HepG2 (cell line): ENCODE results near the gene MYL6B. TPM values are rescaled to one million over a fixed set of nuclear protein-coding genes. Genes with fewer than 3 reads are reported as not detected.

Experiments
- BORCS8-MEF2B ChIP-seq: sonication (generic); formaldehyde crosslinking; IDR thresholded peaks from 2 replicates; pipeline ENCODE4 v1.8.0; 2022; ENCODE audit warnings: mild to moderate bottlenecking, missing genetic modification reagents
- CSRNP1 ChIP-seq: sonication (generic); formaldehyde crosslinking; IDR thresholded peaks from 2 replicates; pipeline ENCODE4 v1.8.1; 2023; ENCODE audit warnings: mild to moderate bottlenecking, missing genetic modification reagents
- CSRNP2 ChIP-seq: sonication (generic); formaldehyde crosslinking; conservative IDR thresholded peaks from 2 replicates; pipeline ENCODE4 v1.8.0; 2022; ENCODE audit warnings: low read depth, missing genetic modification reagents
- FOXJ3 ChIP-seq: sonication (generic); formaldehyde crosslinking; IDR thresholded peaks from 2 replicates; pipeline ENCODE4 v1.4.0; 2020; ENCODE audit warnings: missing genetic modification reagents, mild to moderate bottlenecking, borderline replicate concordance
- GATAD1 ChIP-seq: IDR thresholded peaks from 2 replicates; pipeline ENCODE4 v1.6.1; 2016; ENCODE audit warnings: missing genetic modification reagents, missing compliant biosample characterization
- HDAC1 ChIP-seq: sonication (generic); formaldehyde crosslinking; IDR thresholded peaks from 2 replicates; pipeline ENCODE4 v1.5.1; 2020; ENCODE audit warnings: mild to moderate bottlenecking, missing genetic modification reagents
- IRF2 ChIP-seq: IDR thresholded peaks from 2 replicates; pipeline ENCODE4 v1.6.1; 2018; ENCODE audit warnings: missing genetic modification reagents, missing compliant biosample characterization
- MAZ ChIP-seq, 2 experiments: sonication (generic) in 1 of 2; formaldehyde crosslinking in 1 of 2; IDR thresholded peaks; 2 replicates each; pipeline versions ENCODE4 v1.5.0 to v1.6.1; 2012 to 2020; ENCODE audit warnings: low read depth in 2 of 2, mild to moderate bottlenecking in 2 of 2, borderline replicate concordance in 1 of 2, improper control_type of control experiment in 1 of 2, low read length in 1 of 2, missing genetic modification reagents in 1 of 2, moderate library complexity in 1 of 2
- MBD4 ChIP-seq: IDR thresholded peaks from 2 replicates; pipeline ENCODE4 v1.6.1; 2012; ENCODE audit warnings: low read length, inconsistent platforms, borderline replicate concordance
- MYC ChIP-seq: sonication (generic); formaldehyde crosslinking; IDR thresholded peaks from 2 replicates; pipeline ENCODE4 v1.9.0; 2021; ENCODE audit warnings: missing genetic modification reagents, borderline replicate concordance
- NFYB ChIP-seq: sonication (generic); formaldehyde crosslinking; IDR thresholded peaks from 2 replicates; pipeline ENCODE4 v1.4.0; 2020; ENCODE audit warnings: missing genetic modification reagents
- POGZ ChIP-seq: sonication (generic); formaldehyde crosslinking; IDR thresholded peaks from 2 replicates; pipeline ENCODE4 v1.4.0; 2020; ENCODE audit warnings: mild to moderate bottlenecking, missing genetic modification reagents
- SMAD1 ChIP-seq: sonication (generic); formaldehyde crosslinking; IDR thresholded peaks from 2 replicates; pipeline ENCODE4 v1.4.0; 2020; ENCODE audit warnings: missing genetic modification reagents, low read depth, mild to moderate bottlenecking, borderline replicate concordance
- TRAFD1 ChIP-seq: sonication (generic); formaldehyde crosslinking; IDR thresholded peaks from 2 replicates; pipeline ENCODE4 v1.5.1; 2020; ENCODE audit warnings: missing genetic modification reagents, mild to moderate bottlenecking, borderline replicate concordance
- ZFP90 ChIP-seq: sonication (generic); formaldehyde crosslinking; IDR thresholded peaks from 2 replicates; pipeline ENCODE4 v1.8.0; 2022; ENCODE audit warnings: missing genetic modification reagents, mild to moderate bottlenecking, inconsistent platforms, borderline replicate concordance
- ZNF138 ChIP-seq: sonication (generic); formaldehyde crosslinking; IDR thresholded peaks from 2 replicates; pipeline ENCODE4 v1.5.0; 2020; ENCODE audit warnings: mild to moderate bottlenecking, low read depth, missing genetic modification reagents
- ZNF263 ChIP-seq: sonication (generic); formaldehyde crosslinking; IDR thresholded peaks from 2 replicates; pipeline ENCODE4 v1.4.0; 2020; ENCODE audit warnings: missing genetic modification reagents
- ZNF362 ChIP-seq: sonication (generic); formaldehyde crosslinking; IDR thresholded peaks from 2 replicates; pipeline ENCODE4 v1.4.0; 2020; ENCODE audit warnings: missing genetic modification reagents, mild to moderate bottlenecking, borderline replicate concordance
- ZNF670 ChIP-seq: sonication (generic); formaldehyde crosslinking; IDR thresholded peaks from 2 replicates; pipeline ENCODE4 v1.8.0; 2022; ENCODE audit warnings: mild to moderate bottlenecking, missing genetic modification reagents, borderline replicate concordance
- polyA plus RNA-seq, 8 experiments: library from polyadenylated mRNA; depleted of rRNA in 3 of 8; stranded (reverse) in 7 of 8; unstranded in 1 of 8; fragments of >200 nt; fragmentation: Illumina TruSeq in 4 of 8; extraction: Trizol in 4 of 8; gene quantifications; 2 replicates each; pipeline versions ENCODE4 v1.2.1 to v1.2.3, GENCODE V29; 2011 to 2016; ENCODE audit warnings: low read depth in 4 of 8, missing spikeins in 1 of 8, mixed read lengths in 1 of 8; ENCODE audit not compliant: insufficient read depth in 1 of 8
- total RNA-seq, 5 experiments: library from RNA; depleted of rRNA; stranded (reverse); fragments of >200 nt; fragmentation: Illumina TruSeq; extraction: Trizol; gene quantifications; 2 replicates each; pipeline ENCODE4 v1.2.3, GENCODE V29; 2016; ENCODE audit warnings: low read depth in 1 of 5

MYL6B gene
- total and polyA plus RNA-seq, 2 of the 13 experiments (the other 11 are each of a cell fraction or from before 2014, with no cell fraction given): 75.7 to 88.7 TPM

GRCh38 chr12:56117778-56118687 lies 34.4 kb upstream of the MYL6B start, which contains the start of gene ZC3H10 (continued):
- peak; percentile 96; the same call in 1 of the 2 replicates for TF ChIP-seq IRF2
- 0 out of 2 replicates have a peak, but pooled peaks have one; percentile 58 for TF ChIP-seq SMAD1 (CRISPR knock-in tag)
- TF ChIP-seq MBD4: no peak
- TF ChIP-seq ZNF670 (CRISPR knock-in tag): no peak
- TF ChIP-seq CSRNP1 (CRISPR knock-in tag): peak; percentile 95
- TF ChIP-seq MYC (CRISPR knock-in tag): peak; percentile 93
- TF ChIP-seq FOXJ3: 0 out of 2 replicates have a peak, but pooled peaks have one; percentile 13
- TF ChIP-seq TRAFD1 (CRISPR knock-in tag): 0 out of 2 replicates have a peak, but pooled peaks have one; percentile 38
- peak; percentile 87 for TF ChIP-seq POGZ
- peak; percentile 43; the same call in 1 of the 2 replicates for TF ChIP-seq ZFP90
- peak; percentile 93 for TF ChIP-seq ZNF138 (CRISPR knock-in tag)
- TF ChIP-seq HDAC1 (CRISPR knock-in tag): peak; percentile 96
- no peak; the same call in 1 of the 2 replicates for TF ChIP-seq ZNF362 (CRISPR knock-in tag)
- TF ChIP-seq MAZ (IDR thresholded peaks at IDR 0.05; ENCODE audit: borderline replicate concordance, low read depth, low read length): no peak
- peak; percentile 95 for TF ChIP-seq MAZ (CRISPR knock-in tag; IDR thresholded peaks at IDR 0.05; ENCODE audit: low read depth)
- TF ChIP-seq BORCS8-MEF2B: peak; percentile 95
- TF ChIP-seq CSRNP2 (CRISPR knock-in tag): no peak
- TF ChIP-seq NFYB (CRISPR knock-in tag): peak; percentile 46
- TF ChIP-seq ZNF263 (CRISPR knock-in tag): peak; percentile 80; the same call in 1 of the 2 replicates
- TF ChIP-seq GATAD1: peak; percentile 96
